Stimulated activated effector memory CD8-positive, alpha-beta T cell treated with anti-CD3 and anti-CD28 coated beads, Interleukin-12 subunit alpha, Interleukin-12 subunit beta, amount 100 ng/mL, for 72 hours (primary cell): ENCODE measurements around the gene SRRM5.
"Not testable (repeated sequence)": the region's sequence is repeated elsewhere in the genome, so short reads cannot be mapped to it uniquely, and the experiment has no call there.

Experiments
- ATAC-seq: fragments of 150-1000 bp; cut with Tn5 transposase; 2 replicates; pipeline ENCODE4 v1.10.0; 2021
- DNase-seq, 2 donors: peaks; one replicate each; pipeline ENCODE4 v3.0.0; 2021 to 2022; ENCODE audit warnings: low spot score in 2 of 2
- H3K27ac Mint-ChIP-seq: one replicate; pipeline ENCODE4 v1.8.0; 2022; ENCODE audit warnings: mild to moderate bottlenecking, mixed read lengths
- H3K36me3 Mint-ChIP-seq: one replicate; pipeline ENCODE4 v1.8.0; 2022; ENCODE audit warnings: mild to moderate bottlenecking, mixed read lengths
- H3K4me1 Mint-ChIP-seq: one replicate; pipeline ENCODE4 v1.8.0; 2022; ENCODE audit warnings: mixed read lengths
- H3K4me3 Mint-ChIP-seq: one replicate; pipeline ENCODE4 v1.8.0; 2022; ENCODE audit warnings: mild to moderate bottlenecking, mixed read lengths
- H3K9me3 Mint-ChIP-seq: one replicate; pipeline ENCODE4 v1.8.0; 2022; ENCODE audit warnings: mixed read lengths

Gene SRRM5

GRCh38 chr19:43620061-43621001, 8.4 kb downstream of the SRRM5 start:
- DNase-seq (peak; percentile 71 to 91), ATAC-seq (no peak)
- Mint-ChIP-seq H3K4me1 (peaks cover 37% of the 10 kb centered on the region), H3K9me3 (no peaks in the 10 kb centered on the region), H3K36me3 (peaks cover 11% of the 10 kb centered on the region), H3K4me3 (peak overlapping the region; percentile 95), H3K27ac (peak overlapping the region; percentile 98)

GRCh38 chr19:43622070-43622469, 10.2 kb downstream of the SRRM5 start:
- DNase-seq (no peak), ATAC-seq (no peak)
- Mint-ChIP-seq H3K4me3 (no peak overlapping the region), H3K9me3 (no peaks in the 10 kb centered on the region), H3K27ac (no peak overlapping the region), H3K4me1 (peaks cover 43% of the 10 kb centered on the region), H3K36me3 (peaks cover 11% of the 10 kb centered on the region)

- Mint-ChIP-seq H3K4me1 (peaks cover 43% of the 10 kb centered on the region), H3K27ac (no peak overlapping the region), H3K36me3 (peaks cover 11% of the 10 kb centered on the region), H3K9me3 (no peaks in the 10 kb centered on the region), H3K4me3 (no peak overlapping the region)
- ATAC-seq, result no peak
- DNase-seq, result no peak
These were observed 11.1 kb downstream of the SRRM5 start for GRCh38 chr19:43622956-43623355.

- no peak overlapping the region for H3K4me3 Mint-ChIP-seq
- peaks cover 8% of the 10 kb centered on the region for H3K36me3 Mint-ChIP-seq
- no peak for ATAC-seq
- peaks cover 43% of the 10 kb centered on the region for H3K4me1 Mint-ChIP-seq
- no peak for DNase-seq
- no peaks in the 10 kb centered on the region for H3K9me3 Mint-ChIP-seq
- no peak overlapping the region for H3K27ac Mint-ChIP-seq
These were observed 12.2 kb downstream of the SRRM5 start for GRCh38 chr19:43623889-43624670.

GRCh38 chr19:43624933-43625332, 13.0 kb downstream of the SRRM5 start:
- peak; percentile 88 for ATAC-seq
- Mint-ChIP-seq H3K27ac (no peak overlapping the region), H3K4me3 (no peak overlapping the region), H3K9me3 (no peaks in the 10 kb centered on the region), H3K4me1 (peaks cover 37% of the 10 kb centered on the region), H3K36me3 (no peaks in the 10 kb centered on the region)
- DNase-seq, result peak; percentile 71 to 89

GRCh38 chr19:43625918-43626579, 14.2 kb downstream of the SRRM5 start:
- H3K36me3 Mint-ChIP-seq, result no peaks in the 10 kb centered on the region
- no peak overlapping the region for H3K4me3 Mint-ChIP-seq
- H3K4me1 Mint-ChIP-seq, result peaks cover 27% of the 10 kb centered on the region
- no peaks in the 10 kb centered on the region for H3K9me3 Mint-ChIP-seq
- ATAC-seq, result no peak
- no peak for DNase-seq
- H3K27ac Mint-ChIP-seq, result no peak overlapping the region

- peaks cover 27% of the 10 kb centered on the region for H3K4me1 Mint-ChIP-seq
- ATAC-seq, result no peak
These were observed 14.9 kb downstream of the SRRM5 start for GRCh38 chr19:43626838-43627237.

GRCh38 chr19:43628646-43629326, 16.9 kb downstream of the SRRM5 start:
- ATAC-seq, result no peak

More at GRCh38 chr19:43626838-43627237, 14.9 kb downstream of the SRRM5 start:
- Mint-ChIP-seq H3K9me3 (no peaks in the 10 kb centered on the region), H3K36me3 (no peaks in the 10 kb centered on the region), H3K27ac (no peak overlapping the region), H3K4me3 (no peak overlapping the region)
- DNase-seq, result no peak

GRCh38 chr19:43631491-43631890, 19.6 kb downstream of the SRRM5 start:
- DNase-seq, result no peak
- Mint-ChIP-seq H3K4me1 (peaks cover 11% of the 10 kb centered on the region), H3K9me3 (no peaks in the 10 kb centered on the region), H3K36me3 (no peaks in the 10 kb centered on the region), H3K4me3 (no peak overlapping the region), H3K27ac (no peak overlapping the region)
- no peak for ATAC-seq

More at GRCh38 chr19:43628646-43629326, 16.9 kb downstream of the SRRM5 start:
- no peaks in the 10 kb centered on the region for H3K36me3 Mint-ChIP-seq
- H3K4me1 Mint-ChIP-seq, result peaks cover 25% of the 10 kb centered on the region
- no peaks in the 10 kb centered on the region for H3K9me3 Mint-ChIP-seq
- H3K27ac Mint-ChIP-seq, result no peak overlapping the region
- no peak for DNase-seq
- no peak overlapping the region for H3K4me3 Mint-ChIP-seq

- Mint-ChIP-seq H3K27ac (no peak overlapping the region), H3K36me3 (no peaks in the 10 kb centered on the region), H3K9me3 (no peaks in the 10 kb centered on the region), H3K4me1 (peaks cover 8% of the 10 kb centered on the region), H3K4me3 (no peak overlapping the region)
- DNase-seq (no peak), ATAC-seq (no peak)
These were observed 21.6 kb downstream of the SRRM5 start for GRCh38 chr19:43633520-43633919.

- ATAC-seq (no peak), DNase-seq (no peak)
- Mint-ChIP-seq H3K4me3 (no peak overlapping the region), H3K9me3 (no peaks in the 10 kb centered on the region), H3K27ac (no peak overlapping the region), H3K4me1 (peaks cover 13% of the 10 kb centered on the region), H3K36me3 (no peaks in the 10 kb centered on the region)
These were observed 22.2 kb downstream of the SRRM5 start for GRCh38 chr19:43634068-43634467.

GRCh38 chr19:43634506-43634871, 22.6 kb downstream of the SRRM5 start:
- Mint-ChIP-seq H3K27ac (no peak overlapping the region), H3K9me3 (no peaks in the 10 kb centered on the region), H3K4me3 (no peak overlapping the region), H3K36me3 (no peaks in the 10 kb centered on the region), H3K4me1 (peaks cover 17% of the 10 kb centered on the region)
- DNase-seq (no peak), ATAC-seq (no peak)

- DNase-seq (no peak), ATAC-seq (no peak)
- no peak overlapping the region for H3K4me3 Mint-ChIP-seq
- H3K27ac Mint-ChIP-seq, result peak overlapping the region; percentile 48
- H3K9me3 Mint-ChIP-seq, result no peaks in the 10 kb centered on the region
- no peaks in the 10 kb centered on the region for H3K36me3 Mint-ChIP-seq
- peaks cover 18% of the 10 kb centered on the region for H3K4me1 Mint-ChIP-seq
These were observed 23.1 kb downstream of the SRRM5 start for GRCh38 chr19:43634872-43635560.

GRCh38 chr19:43635561-43635940, 23.7 kb downstream of the SRRM5 start:
- H3K27ac Mint-ChIP-seq, result peak overlapping the region; percentile 48
- not testable (repeated sequence) for H3K4me3 Mint-ChIP-seq, H3K36me3 Mint-ChIP-seq

More at GRCh38 chr19:43635561-43635940, 23.7 kb downstream of the SRRM5 start:
- ATAC-seq, DNase-seq, H3K9me3 Mint-ChIP-seq: not testable (repeated sequence)
- H3K4me1 Mint-ChIP-seq, result peaks cover 23% of the 10 kb centered on the region
